Fibroblast of lung (primary cell): ENCODE results near the gene LDAH. TPM values are rescaled to one million over a fixed set of nuclear protein-coding genes. Genes with fewer than 3 reads are reported as not detected.

Experiments used
- DNase-seq, 2 donors: peaks; one replicate each; pipeline versions ENCODE4 v3.0.0 to v3.0.0-alpha.2; 2010; ENCODE audit warnings: low read depth in 2 of 2
- H2AFZ ChIP-seq: 2 replicates; pipeline ENCODE4 v1.5.1; 2012; ENCODE audit warnings: low read length, control low read depth, inconsistent platforms
- H3K27ac ChIP-seq: 2 replicates; pipeline ENCODE4 v1.5.1; 2011; ENCODE audit warnings: low read length, control low read depth; ENCODE audit not compliant: insufficient read depth
- H3K27me3 ChIP-seq: 2 replicates; pipeline ENCODE4 v1.5.1; 2011; ENCODE audit warnings: mild to moderate bottlenecking, low read length; ENCODE audit not compliant: control insufficient read depth, insufficient read depth
- H3K36me3 ChIP-seq: 2 replicates; pipeline ENCODE4 v1.5.1; 2011; ENCODE audit warnings: low read length; ENCODE audit not compliant: control insufficient read depth, insufficient read depth
- H3K4me1 ChIP-seq: 2 replicates; pipeline ENCODE4 v1.5.1; 2011; ENCODE audit warnings: low read length; ENCODE audit not compliant: control insufficient read depth, insufficient read depth; ENCODE audit errors: extremely low read depth
- H3K4me2 ChIP-seq: 2 replicates; pipeline ENCODE4 v1.5.1; 2011; ENCODE audit warnings: low read length, control low read depth; ENCODE audit not compliant: insufficient read depth; ENCODE audit errors: extremely low read depth
- H3K4me3 ChIP-seq, 4 experiments: fragments of 200-600 bp in 1 of 4; sonication (generic) in 1 of 4; replicated peaks in 1 of 4; 2 replicates each; pipeline ENCODE4 v1.5.1; 2011 to 2016; ENCODE audit warnings: low read length in 4 of 4, low read depth in 3 of 4, mild to moderate bottlenecking in 3 of 4, control low read depth in 2 of 4, inconsistent platforms in 1 of 4, mixed read lengths in 1 of 4; ENCODE audit not compliant: insufficient read depth in 1 of 4; ENCODE audit errors: control extremely low read depth in 1 of 4
- H3K79me2 ChIP-seq: 2 replicates; pipeline ENCODE4 v1.5.1; 2012; ENCODE audit warnings: mild to moderate bottlenecking, low read length, inconsistent platforms; ENCODE audit not compliant: control insufficient read depth, insufficient read depth
- H3K9ac ChIP-seq: 2 replicates; pipeline ENCODE4 v1.5.1; 2011; ENCODE audit warnings: mild to moderate bottlenecking, low read length, control low read depth; ENCODE audit not compliant: insufficient read depth
- H3K9me3 ChIP-seq: 2 replicates; pipeline ENCODE4 v1.5.1; 2012; ENCODE audit warnings: low read depth, low read length; ENCODE audit not compliant: control insufficient read depth, insufficient read depth
- H4K20me1 ChIP-seq: 2 replicates; pipeline ENCODE4 v1.5.1; 2011; ENCODE audit warnings: low read length; ENCODE audit not compliant: control insufficient read depth, insufficient read depth; ENCODE audit errors: extremely low read depth
- CTCF ChIP-seq, 2 donors: IDR thresholded peaks in 1 of 2; conservative IDR thresholded peaks in 1 of 2; 1 replicate in 1 of 2; 2 replicates in 1 of 2; pipeline ENCODE4 v1.5.1; 2011 to 2012; ENCODE audit warnings: low read length in 2 of 2, control low read depth in 1 of 2, inconsistent platforms in 1 of 2, low read depth in 1 of 2, mild to moderate bottlenecking in 1 of 2
- EZH2 ChIP-seq: IDR thresholded peaks from 2 replicates; pipeline ENCODE4 v1.5.1; 2012; ENCODE audit warnings: low read length, control low read depth, mild to moderate bottlenecking; ENCODE audit errors: missing control alignments
- polyA plus RNA-seq, 2 donors: library from polyadenylated mRNA; depleted of rRNA in 1 of 2; stranded (reverse) in 1 of 2; unstranded in 1 of 2; fragments of >200 nt; gene quantifications; 2 replicates each; pipeline ENCODE4 v1.2.1, GENCODE V29; 2011 to 2012; ENCODE audit warnings: missing spikeins in 1 of 2
- total RNA-seq: library from RNA; depleted of rRNA; stranded (reverse); fragments of >200 nt; gene quantifications from 2 replicates; pipeline ENCODE4 v1.2.1, GENCODE V29; 2014

The LDAH gene
- total and polyA plus RNA-seq, 2 donors (not counting 1 experiment from before 2014, with no cell fraction given): 20.5 to 22.8 TPM

- Histone ChIP-seq H3K4me1 (peaks cover 9% of the 10 kb centered on the region), H3K4me2 (peak overlapping the region; percentile 92), H4K20me1 (no peaks in the 10 kb centered on the region), H3K9me3 (no peaks in the 10 kb centered on the region), H3K27me3 (no peaks in the 10 kb centered on the region), H3K4me3 (peak overlapping the region; percentile 90 to 99 (median 98)), H3K27ac (peak overlapping the region; percentile 94), H2AFZ (no peak overlapping the region), H3K9ac (peak overlapping the region; percentile 98), H3K36me3 (peaks cover 5% of the 10 kb centered on the region), H3K79me2 (peaks cover 24% of the 10 kb centered on the region)
- no peak for DNase-seq
- TF ChIP-seq CTCF (conservative IDR thresholded peaks at IDR 0.05 in 1 of 2, IDR thresholded peaks at IDR 0.05 in 1 of 2; ENCODE audit: low read depth in 1 of 2, low read length in 2 of 2) (no peak), EZH2 (no peak)
Observed at GRCh38 chr2:20649976-20650375, 172.9 kb downstream of the LDAH start.

GRCh38 chr2:20649576-20649975, 173.3 kb downstream of the LDAH start:
- Histone ChIP-seq H2AFZ (no peak overlapping the region), H3K4me2 (peak overlapping the region; percentile 92), H4K20me1 (no peaks in the 10 kb centered on the region), H3K4me3 (peak overlapping the region in 3 of 4 experiments; percentile 90 to 99 (median 99)), H3K27me3 (no peaks in the 10 kb centered on the region), H3K27ac (no peak overlapping the region), H3K4me1 (peaks cover 9% of the 10 kb centered on the region), H3K79me2 (peaks cover 24% of the 10 kb centered on the region), H3K9ac (no peak overlapping the region), H3K9me3 (no peaks in the 10 kb centered on the region), H3K36me3 (peaks cover 8% of the 10 kb centered on the region)
- no peak for TF ChIP-seq EZH2
- no peak for TF ChIP-seq CTCF (conservative IDR thresholded peaks at IDR 0.05 in 1 of 2, IDR thresholded peaks at IDR 0.05 in 1 of 2; ENCODE audit: low read depth in 1 of 2, low read length in 2 of 2)
- no peak for DNase-seq

DNA sequence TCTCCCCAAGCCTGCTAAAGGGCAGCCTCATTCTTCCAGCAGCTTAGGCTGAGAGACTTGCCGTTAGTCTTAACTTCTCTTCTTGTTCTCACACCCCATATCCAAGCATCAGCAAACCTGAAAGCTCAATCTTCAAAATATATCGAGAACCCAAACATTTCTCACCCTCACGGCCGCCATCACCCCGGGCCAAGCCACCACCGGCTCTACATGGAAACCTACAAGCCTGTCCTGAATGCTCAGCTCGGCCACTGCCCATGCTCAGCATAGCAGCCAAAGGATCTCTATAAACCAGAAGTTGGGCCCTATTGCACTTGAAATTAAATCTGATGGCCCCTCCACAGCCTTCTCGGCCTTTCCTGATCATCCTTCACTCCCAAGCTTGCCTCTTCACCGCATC, 174.1 kb downstream of the LDAH start:
- no peak overlapping the region for H2AFZ ChIP-seq
- TF ChIP-seq CTCF (conservative IDR thresholded peaks at IDR 0.05 in 1 of 2, IDR thresholded peaks at IDR 0.05 in 1 of 2; ENCODE audit: low read depth in 1 of 2, low read length in 2 of 2) (no peak), EZH2 (no peak)
- DNase-seq: no peak
- H3K27ac ChIP-seq: no peak overlapping the region
- H3K4me3 ChIP-seq: peak overlapping the region in 1 of 4 experiments; percentile 99
- peaks cover 9% of the 10 kb centered on the region for H3K4me1 ChIP-seq
- peaks cover 9% of the 10 kb centered on the region for H3K36me3 ChIP-seq
- H4K20me1 ChIP-seq: no peaks in the 10 kb centered on the region
- no peak overlapping the region for H3K4me2 ChIP-seq
- H3K9ac ChIP-seq: no peak overlapping the region
- no peaks in the 10 kb centered on the region for H3K27me3 ChIP-seq
- H3K79me2 ChIP-seq: peaks cover 24% of the 10 kb centered on the region
- H3K9me3 ChIP-seq: no peaks in the 10 kb centered on the region
